NCI-H460 (cell line): Measurements from ENCODE around the gene CFAP141. TPM values are rescaled to one million over a fixed set of nuclear protein-coding genes. Genes with fewer than 3 reads are reported as not detected.
"Not testable (repeated sequence)": the region's sequence is repeated elsewhere in the genome, so short reads cannot be mapped to it uniquely, and the experiment has no call there.

Experiments
- DNase-seq: peaks from one replicate; pipeline ENCODE4 v3.0.0-alpha.2; 2016; ENCODE audit warnings: low read depth; ENCODE audit errors: extremely low read depth
- polyA plus RNA-seq: library from polyadenylated mRNA; depleted of rRNA; stranded (reverse); fragments of >200 nt; gene quantifications from 2 replicates; pipeline ENCODE4 v1.2.3, GENCODE V29; 2014; cell fraction: nucleus; rRNA removed
- total RNA-seq: library from RNA; depleted of rRNA; stranded (reverse); fragments of >200 nt; shearing (Covaris generic); gene quantifications from 2 replicates; pipeline ENCODE4 v1.2.3, GENCODE V29; 2014; rRNA removed

Gene CFAP141
- total RNA-seq = not detected in 2 replicates
- polyA plus RNA-seq = not detected in 2 replicates

- no peak for DNase-seq
These were observed at the start of gene CFAP141 for GRCh38 chr1:154206196-154206595. Gene CFAP141, minus strand, starts transcription at chr1:154206333. Its CDS starts 26 bp downstream, at chr1:154206307.

GRCh38 chr1:154253671-154254070 is 47.5 kb upstream of the CFAP141 start:
- DNase-seq = no peak

- DNase-seq = no peak
These were observed 35.7 kb upstream of the CFAP141 start for GRCh38 chr1:154241703-154242351.

GRCh38 chr1:154240294-154240833 is 34.2 kb upstream of the CFAP141 start:
- DNase-seq = no peak

GRCh38 chr1:154239491-154239890 is 33.4 kb upstream of the CFAP141 start:
- DNase-seq = no peak

GRCh38 chr1:154237880-154238506 is 31.9 kb upstream of the CFAP141 start:
- no peak for DNase-seq

GRCh38 chr1:154237435-154237834 is 31.3 kb upstream of the CFAP141 start:
- DNase-seq = no peak

- no peak for DNase-seq
These were observed 30.7 kb upstream of the CFAP141 start for GRCh38 chr1:154236855-154237254.

GRCh38 chr1:154233127-154233526 is 27.0 kb upstream of the CFAP141 start:
- not testable (repeated sequence) for DNase-seq

- DNase-seq = not testable (repeated sequence)
These were observed 25.0 kb upstream of the CFAP141 start for GRCh38 chr1:154231112-154231511.

- no peak for DNase-seq
These were observed 19.2 kb upstream of the CFAP141 start for GRCh38 chr1:154225370-154225769.

GRCh38 chr1:154223621-154224020 is 17.5 kb upstream of the CFAP141 start:
- no peak for DNase-seq

- no peak for DNase-seq
These were observed 16.8 kb upstream of the CFAP141 start for GRCh38 chr1:154222918-154223317.

GRCh38 chr1:154222518-154222917 is 16.4 kb upstream of the CFAP141 start:
- no peak for DNase-seq

- DNase-seq = peak; percentile 23
These were observed 15.3 kb upstream of the CFAP141 start for GRCh38 chr1:154221278-154222001.

GRCh38 chr1:154220970-154221277 is 14.8 kb upstream of the CFAP141 start:
- DNase-seq = no peak

GRCh38 chr1:154220071-154220969 is 14.2 kb upstream of the CFAP141 start, which contains the start of gene UBAP2L:
Gene UBAP2L, plus strand, starts transcription at chr1:154220955. Its CDS starts 4,169 bp downstream, at chr1:154225124.
- DNase-seq = peak; percentile 100

GRCh38 chr1:154219541-154219940 is 13.4 kb upstream of the CFAP141 start:
- no peak for DNase-seq

- DNase-seq = no peak
These were observed 12.4 kb upstream of the CFAP141 start for GRCh38 chr1:154218545-154218944.

GRCh38 chr1:154213274-154213673 is 7.1 kb upstream of the CFAP141 start:
- DNase-seq = no peak
